HCT116 (cell line): ENCODE results near the gene GBF1. TPM values are rescaled to one million over a fixed set of nuclear protein-coding genes. Genes with fewer than 3 reads are reported as not detected.
A peak's percentile ranks its signal among the peaks of the same experiment; 100 is the strongest.

Source experiments
- ATAC-seq: fragments of 200-7000 bp; cut with Tn5 transposase; 2 replicates; pipeline ENCODE4 v1.9.1; 2020; ENCODE audit warnings: mild to moderate bottlenecking, moderate library complexity
- BruUV-seq: library from RNA; stranded (reverse); fragments of 400-500 nt; replicated peaks from 2 replicates; lab custom pipeline; 2021; lab: Mats Ljungman, UMichigan
- CTCF ChIA-PET: fragments of 300-600 bp; sonication (Branson Sonifier 250); formaldehyde crosslinking; loops from one replicate; lab custom pipeline; 2021; ENCODE audit warnings: antibody characterized with exemption; lab: Charles Lee
- POLR2A ChIA-PET: fragments of 300-600, 350-600 bp; sonication (Branson Sonifier 250); formaldehyde crosslinking; loops from one replicate; lab custom pipeline; 2021; ENCODE audit warnings: antibody characterized with exemption; lab: Charles Lee
- RAD21 ChIA-PET, 2 experiments: fragments of 300-600 bp; sonication (Branson Sonifier 250); formaldehyde crosslinking; loops; one replicate each; lab custom pipeline; 2023; ENCODE audit warnings: low total read pairs in 2 of 2; ENCODE audit not compliant: uncharacterized antibody in 2 of 2, unreplicated experiment in 2 of 2, low non-redundant PET in 1 of 2; lab: Charles Lee
- DNase-seq: peaks from one replicate; pipeline ENCODE4 v3.0.0-alpha.2; 2010; ENCODE audit warnings: low read depth, low spot score
- H2AFZ ChIP-seq: fragments of 200-600 bp; shearing (Covaris generic), sonication (generic); 2 replicates; pipeline ENCODE4 v1.6.1; 2017; ENCODE audit warnings: low read depth, mixed run types, mixed read lengths, antibody characterized with exemption, low read length; ENCODE audit not compliant: poor library complexity, severe bottlenecking
- H3K27ac ChIP-seq: 2 replicates; pipeline ENCODE4 v1.5.1; 2012; ENCODE audit warnings: low read depth, low read length
- H3K27me3 ChIP-seq: fragments of 200-600 bp; sonication (generic); 2 replicates; pipeline ENCODE4 v1.6.1; 2016; ENCODE audit warnings: mixed run types, low read length, mixed read lengths; ENCODE audit not compliant: insufficient read depth
- H3K36me3 ChIP-seq, 2 experiments: fragments of 200-500 bp in 1 of 2; fragments of 200-600 bp in 1 of 2; sonication (Bioruptor generic) in 1 of 2; sonication (generic) in 1 of 2; 2 replicates each; pipeline versions ENCODE4 v1.5.1 to v1.6.1; 2014 to 2016; ENCODE audit warnings: low read length in 2 of 2, inconsistent platforms in 1 of 2, mixed read lengths in 1 of 2, mixed run types in 1 of 2; ENCODE audit not compliant: insufficient read depth in 2 of 2, control insufficient read depth in 1 of 2
- H3K4me1 ChIP-seq, 2 experiments: fragments of 200-600 bp in 1 of 2; sonication (generic) in 1 of 2; 2 replicates each; pipeline versions ENCODE4 v1.5.1 to v1.6.1; 2012 to 2017; ENCODE audit warnings: low read length in 2 of 2, inconsistent platforms in 1 of 2, mild to moderate bottlenecking in 1 of 2, mixed read lengths in 1 of 2, mixed run types in 1 of 2, moderate library complexity in 1 of 2; ENCODE audit not compliant: insufficient read depth in 2 of 2, control insufficient read depth in 1 of 2
- H3K4me2 ChIP-seq: fragments of 200-600 bp; sonication (generic); 2 replicates; pipeline ENCODE4 v1.6.1; 2017; ENCODE audit warnings: mixed run types, low read length, mixed read lengths
- H3K4me3 ChIP-seq, 2 experiments: fragments of 200-600 bp in 1 of 2; sonication (generic) in 1 of 2; replicated peaks in 1 of 2; 2 replicates each; pipeline ENCODE4 v1.5.1; 2011 to 2016; ENCODE audit warnings: low read length in 2 of 2, control low read depth in 1 of 2, low read depth in 1 of 2, mild to moderate bottlenecking in 1 of 2, mixed read lengths in 1 of 2, mixed run types in 1 of 2
- H3K79me2 ChIP-seq: fragments of 200-600 bp; sonication (generic); 2 replicates; pipeline ENCODE4 v1.6.1; 2017; ENCODE audit warnings: mild to moderate bottlenecking, mixed run types, low read length, moderate library complexity, mixed read lengths; ENCODE audit not compliant: insufficient read depth
- H3K9ac ChIP-seq: fragments of 200-600 bp; sonication (generic); 2 replicates; pipeline ENCODE4 v1.6.1; 2016; ENCODE audit warnings: low read length, mixed read lengths
- H3K9me2 ChIP-seq: fragments of 200-600 bp; sonication (generic), shearing (Covaris generic); 2 replicates; pipeline ENCODE4 v1.6.1; 2017; ENCODE audit warnings: mixed run types, mild to moderate bottlenecking, moderate library complexity; ENCODE audit not compliant: insufficient read depth
- H3K9me3 ChIP-seq, 2 experiments: fragments of 200-500 bp in 1 of 2; fragments of 200-600 bp in 1 of 2; sonication (Bioruptor generic) in 1 of 2; sonication (generic) in 1 of 2; 2 replicates each; pipeline ENCODE4 v1.6.1; 2014 to 2017; ENCODE audit warnings: low read length in 2 of 2, mixed read lengths in 2 of 2, inconsistent platforms in 1 of 2, low read depth in 1 of 2, mild to moderate bottlenecking in 1 of 2, mixed run types in 1 of 2, moderate library complexity in 1 of 2; ENCODE audit not compliant: control insufficient read depth in 1 of 2, insufficient read depth in 1 of 2
- H4K20me1 ChIP-seq: fragments of 200-600 bp; sonication (generic), shearing (Covaris generic); 2 replicates; pipeline ENCODE4 v1.6.1; 2017; ENCODE audit warnings: mixed run types, mild to moderate bottlenecking, moderate library complexity; ENCODE audit not compliant: insufficient read depth
- CBX3 ChIP-seq: IDR thresholded peaks from 2 replicates; pipeline ENCODE4 v1.6.1; 2012; ENCODE audit warnings: low read depth
- CEBPB ChIP-seq: IDR thresholded peaks from 2 replicates; pipeline ENCODE4 v1.6.1; 2012; ENCODE audit warnings: low read depth
- EGR1 ChIP-seq: IDR thresholded peaks from 2 replicates; pipeline ENCODE4 v1.6.1; 2012; ENCODE audit warnings: low read depth
- ELF1 ChIP-seq: IDR thresholded peaks from 2 replicates; pipeline ENCODE4 v1.6.1; 2012; ENCODE audit warnings: low read depth, borderline replicate concordance
- EZH2 ChIP-seq: fragments of 200-600 bp; sonication (generic); IDR thresholded peaks from 2 replicates; pipeline ENCODE4 v1.6.1; 2017; ENCODE audit warnings: antibody characterized with exemption, mixed run types
- EZH2phosphoT487 ChIP-seq: fragments of 200-600 bp; IDR thresholded peaks from 2 replicates; pipeline ENCODE4 v1.6.1; 2018; ENCODE audit warnings: antibody characterized with exemption, borderline replicate concordance
- JUND ChIP-seq: IDR thresholded peaks from 2 replicates; pipeline ENCODE4 v1.6.1; 2012
- POLR2A ChIP-seq: IDR thresholded peaks from 2 replicates; pipeline ENCODE4 v1.7.0; 2011; ENCODE audit warnings: borderline replicate concordance; ENCODE audit not compliant: insufficient read depth, insufficient read length; ENCODE audit errors: extremely low read depth
- RAD21 ChIP-seq: IDR thresholded peaks from 2 replicates; pipeline ENCODE4 v1.6.1; 2012; ENCODE audit warnings: low read depth, mild to moderate bottlenecking
- SIN3A ChIP-seq: IDR thresholded peaks from 2 replicates; pipeline ENCODE4 v1.6.1; 2012; ENCODE audit warnings: low read depth
- SP1 ChIP-seq: IDR thresholded peaks from 2 replicates; pipeline ENCODE4 v1.6.1; 2012; ENCODE audit warnings: low read depth
- SRF ChIP-seq: IDR thresholded peaks from 2 replicates; pipeline ENCODE4 v1.6.1; 2012; ENCODE audit warnings: low read depth
- TCF7L2 ChIP-seq: IDR thresholded peaks from 2 replicates; pipeline ENCODE4 v1.7.0; 2011; ENCODE audit warnings: borderline replicate concordance, inconsistent platforms; ENCODE audit not compliant: insufficient read depth, insufficient read length; ENCODE audit errors: extremely low read depth
- YY1 ChIP-seq: IDR thresholded peaks from 2 replicates; pipeline ENCODE4 v1.6.1; 2011; ENCODE audit warnings: low read length, low read depth, moderate library complexity, mild to moderate bottlenecking; ENCODE audit not compliant: insufficient replicate concordance; ENCODE audit errors: extremely low read depth
- ZFX ChIP-seq: fragments of 450-650 bp; IDR thresholded peaks from 2 replicates; pipeline ENCODE4 v1.6.1; 2017
- ZNF274 ChIP-seq: fragments of 200-500 bp; sonication (Bioruptor generic); IDR thresholded peaks from 2 replicates; pipeline ENCODE4 v1.6.1; 2014; ENCODE audit warnings: mild to moderate bottlenecking, low read depth, low read length, inconsistent platforms
- intact Hi-C: fragments of 100-400 bp; cut with micrococcal nuclease; formaldehyde crosslinking; loops from 2 replicates; pipeline ENCODE4 v1.10.0; 2022
- total RNA-seq: library from RNA; stranded (reverse); gene quantifications from one replicate; pipeline ENCODE4 v1.2.1, GENCODE V29; 2021; ENCODE audit not compliant: unreplicated experiment
- TF ChIP-seq, protein P1 (sequence below): IDR thresholded peaks from 2 replicates; pipeline ENCODE4 v1.6.1; 2012
- TF ChIP-seq, protein P2 (sequence below): IDR thresholded peaks from 2 replicates; pipeline ENCODE4 v1.6.1; 2011; ENCODE audit warnings: mild to moderate bottlenecking, low read length, moderate library complexity; ENCODE audit not compliant: insufficient replicate concordance; ENCODE audit errors: extremely low read depth
- TF ChIP-seq, protein P3 (sequence below): IDR thresholded peaks from 2 replicates; pipeline ENCODE4 v1.6.1; 2012; ENCODE audit warnings: low read depth
- TF ChIP-seq, protein P4 (sequence below), 3 experiments: fragments of 200-600 bp in 1 of 3; sonication (generic) in 1 of 3; IDR thresholded peaks in 2 of 3; conservative IDR thresholded peaks in 1 of 3; 2 replicates each; pipeline ENCODE4 v1.5.1; 2012 to 2017; ENCODE audit warnings: low read depth in 2 of 3, low read length in 2 of 3, antibody characterized with exemption in 1 of 3, borderline replicate concordance in 1 of 3, control low read depth in 1 of 3, mild to moderate bottlenecking in 1 of 3, mixed read lengths in 1 of 3, mixed run types in 1 of 3, moderate library complexity in 1 of 3; ENCODE audit not compliant: insufficient read depth in 1 of 3

GBF1 gene
- total RNA-seq, 1 experiment from 2014 or later, result 58.9 TPM

DNA sequence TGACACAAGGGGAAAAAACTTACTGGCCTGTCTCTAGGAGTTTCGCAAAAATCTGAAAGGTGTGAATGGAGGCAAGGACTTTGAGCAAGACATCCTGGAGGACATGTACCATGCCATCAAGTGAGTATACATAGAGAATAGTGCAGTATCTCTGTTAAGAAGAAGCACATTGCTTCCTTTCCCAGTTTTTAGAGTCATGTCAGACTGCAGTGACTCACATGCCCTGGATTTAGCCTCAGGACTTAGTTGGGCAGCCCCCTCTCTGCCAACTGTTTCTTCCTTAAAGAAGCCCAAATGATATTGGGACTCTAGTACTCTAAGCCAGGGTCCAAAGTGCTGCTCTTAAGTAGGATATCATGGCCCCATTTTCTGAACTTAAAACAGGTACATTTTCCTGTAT lies 122.1 kb downstream of the GBF1 start:
- H3K4me3 ChIP-seq, result no peak overlapping the region
- ChIA-PET CTCF (no interaction called here), RAD21 (no interaction called here)
- H3K4me2 ChIP-seq, result peak overlapping the region; percentile 25
- ATAC-seq (0 out of 2 replicates have a peak, but pooled peaks have one; percentile 11), DNase-seq (no peak)
- intact Hi-C loops, result no loop called here
- peaks cover 52 to 65% of the 10 kb centered on the region in 2 experiments for H3K36me3 ChIP-seq
- TF ChIP-seq CBX3 (no peak), JUND (no peak), POLR2A (no peak), EZH2 (no peak), TCF7L2 (no peak), EGR1 (no peak), ELF1 (no peak), RAD21 (no peak), SIN3A (no peak), SP1 (no peak), SRF (no peak), CEBPB (no peak), EZH2phosphoT487 (no peak), YY1 (no peak), ZFX (no peak), ZNF274 (no peak)
- TF ChIP-seq, protein P1, sequence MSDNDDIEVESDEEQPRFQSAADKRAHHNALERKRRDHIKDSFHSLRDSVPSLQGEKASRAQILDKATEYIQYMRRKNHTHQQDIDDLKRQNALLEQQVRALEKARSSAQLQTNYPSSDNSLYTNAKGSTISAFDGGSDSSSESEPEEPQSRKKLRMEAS, result no peak
- TF ChIP-seq, protein P2, sequence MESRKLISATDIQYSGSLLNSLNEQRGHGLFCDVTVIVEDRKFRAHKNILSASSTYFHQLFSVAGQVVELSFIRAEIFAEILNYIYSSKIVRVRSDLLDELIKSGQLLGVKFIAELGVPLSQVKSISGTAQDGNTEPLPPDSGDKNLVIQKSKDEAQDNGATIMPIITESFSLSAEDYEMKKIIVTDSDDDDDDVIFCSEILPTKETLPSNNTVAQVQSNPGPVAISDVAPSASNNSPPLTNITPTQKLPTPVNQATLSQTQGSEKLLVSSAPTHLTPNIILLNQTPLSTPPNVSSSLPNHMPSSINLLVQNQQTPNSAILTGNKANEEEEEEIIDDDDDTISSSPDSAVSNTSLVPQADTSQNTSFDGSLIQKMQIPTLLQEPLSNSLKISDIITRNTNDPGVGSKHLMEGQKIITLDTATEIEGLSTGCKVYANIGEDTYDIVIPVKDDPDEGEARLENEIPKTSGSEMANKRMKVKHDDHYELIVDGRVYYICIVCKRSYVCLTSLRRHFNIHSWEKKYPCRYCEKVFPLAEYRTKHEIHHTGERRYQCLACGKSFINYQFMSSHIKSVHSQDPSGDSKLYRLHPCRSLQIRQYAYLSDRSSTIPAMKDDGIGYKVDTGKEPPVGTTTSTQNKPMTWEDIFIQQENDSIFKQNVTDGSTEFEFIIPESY, result no peak
- TF ChIP-seq, protein P3, sequence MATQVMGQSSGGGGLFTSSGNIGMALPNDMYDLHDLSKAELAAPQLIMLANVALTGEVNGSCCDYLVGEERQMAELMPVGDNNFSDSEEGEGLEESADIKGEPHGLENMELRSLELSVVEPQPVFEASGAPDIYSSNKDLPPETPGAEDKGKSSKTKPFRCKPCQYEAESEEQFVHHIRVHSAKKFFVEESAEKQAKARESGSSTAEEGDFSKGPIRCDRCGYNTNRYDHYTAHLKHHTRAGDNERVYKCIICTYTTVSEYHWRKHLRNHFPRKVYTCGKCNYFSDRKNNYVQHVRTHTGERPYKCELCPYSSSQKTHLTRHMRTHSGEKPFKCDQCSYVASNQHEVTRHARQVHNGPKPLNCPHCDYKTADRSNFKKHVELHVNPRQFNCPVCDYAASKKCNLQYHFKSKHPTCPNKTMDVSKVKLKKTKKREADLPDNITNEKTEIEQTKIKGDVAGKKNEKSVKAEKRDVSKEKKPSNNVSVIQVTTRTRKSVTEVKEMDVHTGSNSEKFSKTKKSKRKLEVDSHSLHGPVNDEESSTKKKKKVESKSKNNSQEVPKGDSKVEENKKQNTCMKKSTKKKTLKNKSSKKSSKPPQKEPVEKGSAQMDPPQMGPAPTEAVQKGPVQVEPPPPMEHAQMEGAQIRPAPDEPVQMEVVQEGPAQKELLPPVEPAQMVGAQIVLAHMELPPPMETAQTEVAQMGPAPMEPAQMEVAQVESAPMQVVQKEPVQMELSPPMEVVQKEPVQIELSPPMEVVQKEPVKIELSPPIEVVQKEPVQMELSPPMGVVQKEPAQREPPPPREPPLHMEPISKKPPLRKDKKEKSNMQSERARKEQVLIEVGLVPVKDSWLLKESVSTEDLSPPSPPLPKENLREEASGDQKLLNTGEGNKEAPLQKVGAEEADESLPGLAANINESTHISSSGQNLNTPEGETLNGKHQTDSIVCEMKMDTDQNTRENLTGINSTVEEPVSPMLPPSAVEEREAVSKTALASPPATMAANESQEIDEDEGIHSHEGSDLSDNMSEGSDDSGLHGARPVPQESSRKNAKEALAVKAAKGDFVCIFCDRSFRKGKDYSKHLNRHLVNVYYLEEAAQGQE, result no peak
- TF ChIP-seq, protein P4, sequence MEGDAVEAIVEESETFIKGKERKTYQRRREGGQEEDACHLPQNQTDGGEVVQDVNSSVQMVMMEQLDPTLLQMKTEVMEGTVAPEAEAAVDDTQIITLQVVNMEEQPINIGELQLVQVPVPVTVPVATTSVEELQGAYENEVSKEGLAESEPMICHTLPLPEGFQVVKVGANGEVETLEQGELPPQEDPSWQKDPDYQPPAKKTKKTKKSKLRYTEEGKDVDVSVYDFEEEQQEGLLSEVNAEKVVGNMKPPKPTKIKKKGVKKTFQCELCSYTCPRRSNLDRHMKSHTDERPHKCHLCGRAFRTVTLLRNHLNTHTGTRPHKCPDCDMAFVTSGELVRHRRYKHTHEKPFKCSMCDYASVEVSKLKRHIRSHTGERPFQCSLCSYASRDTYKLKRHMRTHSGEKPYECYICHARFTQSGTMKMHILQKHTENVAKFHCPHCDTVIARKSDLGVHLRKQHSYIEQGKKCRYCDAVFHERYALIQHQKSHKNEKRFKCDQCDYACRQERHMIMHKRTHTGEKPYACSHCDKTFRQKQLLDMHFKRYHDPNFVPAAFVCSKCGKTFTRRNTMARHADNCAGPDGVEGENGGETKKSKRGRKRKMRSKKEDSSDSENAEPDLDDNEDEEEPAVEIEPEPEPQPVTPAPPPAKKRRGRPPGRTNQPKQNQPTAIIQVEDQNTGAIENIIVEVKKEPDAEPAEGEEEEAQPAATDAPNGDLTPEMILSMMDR (IDR thresholded peaks at IDR 0.05 in 2 of 3, conservative IDR thresholded peaks at IDR 0.05 in 1 of 3; ENCODE audit: borderline replicate concordance in 1 of 3, insufficient read depth in 1 of 3, low read depth in 2 of 3, low read length in 2 of 3), result no peak
- TF ChIP-seq, all 23 proteins: peak for 0
- Histone ChIP-seq H3K9me2 (no peaks in the 10 kb centered on the region), H3K9ac (0 out of 2 replicates have a peak overlapping the region, but pooled peaks have one; percentile 3), H4K20me1 (no peaks in the 10 kb centered on the region), H3K4me1 (peaks cover 8 to 19% of the 10 kb centered on the region in 2 experiments; a peak in 3 of 4 replicates), H3K27me3 (no peaks in the 10 kb centered on the region), H3K27ac (peak overlapping the region; percentile 31; the same call in 1 of the 2 replicates), H3K79me2 (no peaks in the 10 kb centered on the region), H3K9me3 (peaks cover 0 to 6% of the 10 kb centered on the region in 2 experiments; a peak in 1 of 4 replicates), H2AFZ (no peak overlapping the region)
- no TSS peak for BruUV-seq
- POLR2A ChIA-PET, result no interaction called here
